Measurements from ENCODE around the gene ADRA1B.

GRCh38 chr5:159982421-159983173, 66.3 kb downstream of the ADRA1B start:
- no peak for TF ChIP-seq REST (IDR thresholded peaks at IDR 0.05; ENCODE audit: low read depth)
- TF ChIP-seq YY1 (IDR thresholded peaks at IDR 0.05; ENCODE audit: low read depth): no peak
- no peak for TF ChIP-seq EP300 (IDR thresholded peaks at IDR 0.05; ENCODE audit: borderline replicate concordance)
- no peak for TF ChIP-seq TAF1 (IDR thresholded peaks at IDR 0.05; ENCODE audit: low read depth)
- TF ChIP-seq CREB1 (IDR thresholded peaks at IDR 0.05; ENCODE audit: low read depth): no peak
- no peak for TF ChIP-seq RAD21 (IDR thresholded peaks at IDR 0.05; ENCODE audit: low read depth)
- TF ChIP-seq TEAD4 (IDR thresholded peaks at IDR 0.05): no peak
- no peak for TF ChIP-seq EGR1 (IDR thresholded peaks at IDR 0.05)
- TF ChIP-seq MAX (IDR thresholded peaks at IDR 0.05): no peak
